Left forelimb (tissue), 1 donor: ENCODE measurements around the gene DENND5B.
"Not testable (repeated sequence)": the region's sequence is repeated elsewhere in the genome, so short reads cannot be mapped to it uniquely, and the experiment has no call there.

Experiments
- DNase-seq: peaks from one replicate; pipeline ENCODE4 v3.0.0-alpha.2; 2018; ENCODE audit warnings: low spot score

The DENND5B gene

GRCh38 chr12:31471823-31472222, 119.1 kb downstream of the DENND5B start:
- DNase-seq, result no peak

- DNase-seq, result no peak
These were observed 119.9 kb downstream of the DENND5B start for GRCh38 chr12:31471051-31471450.

GRCh38 chr12:31470459-31470858, 120.5 kb downstream of the DENND5B start:
- DNase-seq, result no peak

GRCh38 chr12:31466768-31467167, 124.2 kb downstream of the DENND5B start:
- DNase-seq, result no peak

- no peak for DNase-seq
These were observed 125.9 kb downstream of the DENND5B start for GRCh38 chr12:31465002-31465401.

GRCh38 chr12:31460024-31460423, 130.9 kb downstream of the DENND5B start:
- DNase-seq, result no peak

GRCh38 chr12:31456562-31456961, 134.4 kb downstream of the DENND5B start:
- no peak for DNase-seq

- DNase-seq, result no peak
These were observed 146.2 kb downstream of the DENND5B start for GRCh38 chr12:31444736-31445135.

GRCh38 chr12:31440586-31440985, 150.3 kb downstream of the DENND5B start:
- DNase-seq, result no peak

- DNase-seq, result no peak
These were observed 150.8 kb downstream of the DENND5B start for GRCh38 chr12:31440134-31440533.

- DNase-seq, result no peak
These were observed 159.2 kb downstream of the DENND5B start for GRCh38 chr12:31431721-31432240.

GRCh38 chr12:31423405-31423804, 167.5 kb downstream of the DENND5B start:
- no peak for DNase-seq

GRCh38 chr12:31412292-31412801, 178.6 kb downstream of the DENND5B start:
- DNase-seq, result no peak

- no peak for DNase-seq
These were observed 182.2 kb downstream of the DENND5B start for GRCh38 chr12:31408763-31409162.

- DNase-seq, result no peak
These were observed 183.4 kb downstream of the DENND5B start for GRCh38 chr12:31407562-31407961.

GRCh38 chr12:31406345-31406744, 184.6 kb downstream of the DENND5B start:
- DNase-seq, result no peak

GRCh38 chr12:31405021-31405420, 185.9 kb downstream of the DENND5B start:
- no peak for DNase-seq

GRCh38 chr12:31403099-31403607, 187.8 kb downstream of the DENND5B start:
- DNase-seq, result not testable (repeated sequence)

- no peak for DNase-seq
These were observed 197.9 kb downstream of the DENND5B start for GRCh38 chr12:31393004-31393550.

GRCh38 chr12:31390991-31391390, 199.9 kb downstream of the DENND5B start:
- DNase-seq, result no peak

GRCh38 chr12:31388713-31389112, 202.2 kb downstream of the DENND5B start:
- DNase-seq, result no peak

GRCh38 chr12:31387466-31387865, 203.5 kb downstream of the DENND5B start:
- no peak for DNase-seq

GRCh38 chr12:31387011-31387410, 203.9 kb downstream of the DENND5B start:
- DNase-seq, result no peak

- DNase-seq, result no peak
These were observed 204.6 kb downstream of the DENND5B start for GRCh38 chr12:31386364-31386777.
